Sigmoid colon (tissue), 7 donors: Measurements from ENCODE around the gene SLC30A7. TPM values are rescaled to one million over a fixed set of nuclear protein-coding genes. Genes with fewer than 3 reads are reported as not detected.

ENCODE experiments used
- DNase-seq: peaks from one replicate; pipeline ENCODE4 v3.0.0-alpha.2; 2019
- H3K27ac ChIP-seq, 4 donors: fragments of 200-600 bp; sonication (generic); one replicate each; pipeline ENCODE4 v1.5.1; 2016 to 2019; ENCODE audit warnings: mild to moderate bottlenecking in 1 of 4
- H3K27me3 ChIP-seq, 3 donors: fragments of 200-600 bp; sonication (generic); one replicate each; pipeline ENCODE4 v1.5.1; 2019; ENCODE audit warnings: mild to moderate bottlenecking in 1 of 3
- H3K36me3 ChIP-seq, 4 donors: fragments of 200-600 bp; sonication (generic); one replicate each; pipeline ENCODE4 v1.5.1; 2016 to 2019
- H3K4me1 ChIP-seq, 4 donors: fragments of 200-600 bp; sonication (generic); one replicate each; pipeline ENCODE4 v1.5.1; 2017 to 2019
- H3K4me3 ChIP-seq, 4 donors: fragments of 200-600 bp; sonication (generic); one replicate each; pipeline ENCODE4 v1.5.1; 2017 to 2019; ENCODE audit warnings: mild to moderate bottlenecking in 2 of 4, moderate library complexity in 1 of 4
- H3K9me3 ChIP-seq, 4 donors: fragments of 200-600 bp in 3 of 4; sonication (generic) in 3 of 4; one replicate each; pipeline versions ENCODE4 v1.5.1 to v1.6.1; 2013 to 2019
- EP300 ChIP-seq, 4 donors: sonication (generic); formaldehyde crosslinking; IDR thresholded peaks; one replicate each; pipeline ENCODE4 v1.6.1; 2017; ENCODE audit warnings: antibody characterized with exemption in 4 of 4
- POLR2A ChIP-seq, 2 donors: fragments of 450-650 bp; IDR thresholded peaks; one replicate each; pipeline ENCODE4 v1.6.1; 2016; ENCODE audit warnings: antibody characterized with exemption in 2 of 2, mild to moderate bottlenecking in 2 of 2, moderate library complexity in 2 of 2
- POLR2AphosphoS5 ChIP-seq, 4 donors: sonication (generic); formaldehyde crosslinking; IDR thresholded peaks; one replicate each; pipeline ENCODE4 v1.6.1; 2017; ENCODE audit warnings: antibody characterized with exemption in 4 of 4
- WGBS, 2 donors: extraction: QIAGEN DNeasy Blood & Tissue Kit; methylation state at CpG; one replicate each; pipeline ENCODE4 v1.1.7; 2013; 5-methylcytosine and 5-hydroxymethylcytosine counted together
- intact Hi-C: fragments of 100-400 bp; cut with DNase I; formaldehyde crosslinking; loops from one replicate; pipeline ENCODE4 v1.15.1; 2023
- polyA plus RNA-seq, 3 donors: library from polyadenylated mRNA; stranded (reverse); fragments of 200-250 nt; gene quantifications; one replicate each; pipeline ENCODE4 v1.2.3, GENCODE V29; 2013
- total RNA-seq, 4 donors: library from RNA; depleted of rRNA; stranded (reverse); fragments of >200 nt; gene quantifications; one replicate each; pipeline ENCODE4 v1.1.0, GENCODE V29; 2016
- TF ChIP-seq, protein P1 (sequence below), 4 experiments: fragments of 450-650 bp in 3 of 4; fragments of 200-600 bp in 1 of 4; IDR thresholded peaks; one replicate each; pipeline ENCODE4 v1.5.1; 2016 to 2019; ENCODE audit warnings: antibody characterized with exemption in 4 of 4, mild to moderate bottlenecking in 3 of 4, moderate library complexity in 2 of 4
- donor health status: healthy with polysubstance abuse.
- donor health status: Bipolar disorder and iron deficiency.
- donor health status: healthy.

The SLC30A7 gene
- total and polyA plus RNA-seq, 7 donors: 0.92 to 16.7 (median 10.9) TPM

DNA sequence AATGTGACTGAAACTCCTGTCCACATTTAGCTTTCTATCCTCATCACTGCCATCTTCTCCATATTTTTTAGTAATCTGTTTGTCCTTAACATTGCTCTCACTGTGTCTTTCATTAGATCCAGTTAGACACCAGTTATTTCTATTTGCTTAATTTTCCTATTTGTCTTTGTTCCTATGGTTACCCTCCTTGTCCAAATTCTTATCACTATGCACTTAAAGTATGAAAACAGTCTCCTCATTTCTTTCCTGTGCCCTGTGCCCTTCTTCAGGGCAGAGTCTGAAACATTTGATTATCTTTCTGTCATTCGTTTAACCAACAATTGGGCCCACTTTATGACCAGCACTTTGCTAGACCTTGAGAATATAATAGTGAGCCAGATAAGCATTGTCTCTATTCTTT is 64.2 kb downstream of the SLC30A7 start:
- no peaks in the 10 kb centered on the region for H3K9me3 ChIP-seq
- no peak for DNase-seq
- H3K27me3 ChIP-seq: no peaks in the 10 kb centered on the region
- 32 to 77% methylated on average over 1 of the region's 1 CpG for WGBS, 2 donors
- peaks cover 0 to 4% (median 0%) of the 10 kb centered on the region in 4 donors for H3K4me1 ChIP-seq
- H3K4me3 ChIP-seq: no peak overlapping the region
- no peak for TF ChIP-seq POLR2AphosphoS5 (IDR thresholded peaks at IDR 0.05)
- TF ChIP-seq POLR2A (IDR thresholded peaks at IDR 0.05): no peak
- no peak for TF ChIP-seq EP300 (IDR thresholded peaks at IDR 0.05)
- TF ChIP-seq, protein P1, sequence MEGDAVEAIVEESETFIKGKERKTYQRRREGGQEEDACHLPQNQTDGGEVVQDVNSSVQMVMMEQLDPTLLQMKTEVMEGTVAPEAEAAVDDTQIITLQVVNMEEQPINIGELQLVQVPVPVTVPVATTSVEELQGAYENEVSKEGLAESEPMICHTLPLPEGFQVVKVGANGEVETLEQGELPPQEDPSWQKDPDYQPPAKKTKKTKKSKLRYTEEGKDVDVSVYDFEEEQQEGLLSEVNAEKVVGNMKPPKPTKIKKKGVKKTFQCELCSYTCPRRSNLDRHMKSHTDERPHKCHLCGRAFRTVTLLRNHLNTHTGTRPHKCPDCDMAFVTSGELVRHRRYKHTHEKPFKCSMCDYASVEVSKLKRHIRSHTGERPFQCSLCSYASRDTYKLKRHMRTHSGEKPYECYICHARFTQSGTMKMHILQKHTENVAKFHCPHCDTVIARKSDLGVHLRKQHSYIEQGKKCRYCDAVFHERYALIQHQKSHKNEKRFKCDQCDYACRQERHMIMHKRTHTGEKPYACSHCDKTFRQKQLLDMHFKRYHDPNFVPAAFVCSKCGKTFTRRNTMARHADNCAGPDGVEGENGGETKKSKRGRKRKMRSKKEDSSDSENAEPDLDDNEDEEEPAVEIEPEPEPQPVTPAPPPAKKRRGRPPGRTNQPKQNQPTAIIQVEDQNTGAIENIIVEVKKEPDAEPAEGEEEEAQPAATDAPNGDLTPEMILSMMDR (IDR thresholded peaks at IDR 0.05): no peak
- H3K27ac ChIP-seq: no peak overlapping the region
- intact Hi-C loops: no loop called here
- H3K36me3 ChIP-seq: peaks cover 0 to 8% (median 0%) of the 10 kb centered on the region in 4 donors

DNA sequence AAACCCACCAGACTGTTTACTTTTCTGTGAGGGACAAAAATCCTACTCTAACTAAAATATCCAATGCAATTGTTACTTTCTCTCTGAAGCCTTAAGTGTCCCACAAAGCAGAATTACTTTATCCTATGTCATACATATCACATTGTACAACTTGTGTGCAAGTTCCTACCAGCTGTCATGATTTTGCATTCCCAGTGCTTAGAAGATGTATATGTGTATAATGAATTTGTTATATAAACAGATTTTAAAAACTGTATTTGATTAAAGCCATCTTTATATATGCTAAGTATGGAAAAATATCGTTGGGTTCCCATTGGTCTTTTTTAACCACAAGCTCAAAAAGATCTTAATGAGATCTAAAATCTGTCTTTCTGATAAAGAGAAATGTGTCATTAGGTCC is 72.7 kb downstream of the SLC30A7 start:
- no peaks in the 10 kb centered on the region for H3K27me3 ChIP-seq
- H3K36me3 ChIP-seq: peaks cover 3 to 21% (median 8%) of the 10 kb centered on the region in 4 donors
- no peak for DNase-seq
- H3K4me3 ChIP-seq: no peak overlapping the region
- H3K9me3 ChIP-seq: no peaks in the 10 kb centered on the region
- H3K4me1 ChIP-seq: no peaks in the 10 kb centered on the region
- no peak for TF ChIP-seq EP300 (IDR thresholded peaks at IDR 0.05)
- TF ChIP-seq, protein P1 (IDR thresholded peaks at IDR 0.05): no peak
- TF ChIP-seq POLR2AphosphoS5 (IDR thresholded peaks at IDR 0.05): no peak
- TF ChIP-seq POLR2A (IDR thresholded peaks at IDR 0.05): no peak
- 62 to 65% methylated on average over 1 of the region's 1 CpG for WGBS, 2 donors
- H3K27ac ChIP-seq: no peak overlapping the region
- intact Hi-C loops: no loop called here

DNA sequence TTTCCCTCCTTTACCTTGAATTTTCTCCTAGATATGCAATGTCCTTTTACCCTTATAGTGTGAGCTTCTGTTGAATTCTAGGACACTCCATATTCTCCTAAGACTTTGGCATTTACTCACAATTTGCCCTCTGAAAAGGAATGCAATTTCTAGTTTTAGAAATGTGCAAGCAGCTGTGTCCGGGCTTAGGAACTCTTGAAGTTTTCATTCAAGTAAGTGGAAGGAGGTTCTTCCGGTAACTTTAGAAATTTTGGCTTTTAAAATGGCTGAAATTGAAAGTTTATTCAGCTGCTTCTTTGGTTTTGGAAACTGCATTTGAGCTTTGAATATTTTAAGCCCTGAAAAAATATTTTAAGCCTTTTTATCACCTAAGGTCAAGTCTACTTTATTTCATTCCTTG is 73.4 kb downstream of the SLC30A7 start:
- H3K27me3 ChIP-seq: no peaks in the 10 kb centered on the region
- no peak for DNase-seq
- intact Hi-C loops: no loop called here
- no peak overlapping the region for H3K27ac ChIP-seq
- no peaks in the 10 kb centered on the region for H3K4me1 ChIP-seq
- 79 to 93% methylated on average over 2 of the region's 2 CpGs for WGBS, 2 donors
- peaks cover 3 to 24% (median 8%) of the 10 kb centered on the region in 4 donors for H3K36me3 ChIP-seq
- TF ChIP-seq EP300 (IDR thresholded peaks at IDR 0.05) (no peak), POLR2A (IDR thresholded peaks at IDR 0.05) (no peak), POLR2AphosphoS5 (IDR thresholded peaks at IDR 0.05) (no peak)
- TF ChIP-seq, protein P1 (IDR thresholded peaks at IDR 0.05): no peak
- no peak overlapping the region for H3K4me3 ChIP-seq
- no peaks in the 10 kb centered on the region for H3K9me3 ChIP-seq

DNA sequence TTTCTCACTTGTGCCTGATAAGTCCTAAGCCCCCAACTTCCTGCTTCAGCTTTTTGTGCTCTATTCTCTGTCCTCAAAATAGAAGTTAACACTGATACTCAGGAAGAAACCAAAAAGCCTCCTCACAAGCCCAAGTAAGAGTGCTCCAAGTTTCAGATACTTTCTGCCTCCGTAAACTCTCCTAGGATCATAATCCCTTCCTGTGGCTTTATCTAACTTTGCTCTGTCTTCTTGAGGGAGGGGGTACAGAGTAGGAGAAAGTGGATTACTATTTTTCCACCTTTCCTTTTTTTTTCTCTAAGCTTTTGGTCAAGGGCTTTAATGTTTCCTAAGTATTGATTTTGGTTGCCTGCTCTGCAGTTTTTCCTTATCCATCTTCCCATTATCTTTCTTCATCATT is 75.1 kb downstream of the SLC30A7 start:
- no peak overlapping the region for H3K27ac ChIP-seq
- TF ChIP-seq POLR2A (IDR thresholded peaks at IDR 0.05) (no peak), EP300 (IDR thresholded peaks at IDR 0.05) (no peak), POLR2AphosphoS5 (IDR thresholded peaks at IDR 0.05) (no peak)
- TF ChIP-seq, protein P1 (IDR thresholded peaks at IDR 0.05): no peak
- H3K4me1 ChIP-seq: no peaks in the 10 kb centered on the region
- WGBS, 2 donors: 88 to 97% methylated on average over 1 of the region's 1 CpG
- peaks cover 3 to 37% (median 5%) of the 10 kb centered on the region in 4 donors for H3K36me3 ChIP-seq
- H3K9me3 ChIP-seq: no peaks in the 10 kb centered on the region
- H3K27me3 ChIP-seq: no peaks in the 10 kb centered on the region
- DNase-seq: no peak
- no peak overlapping the region for H3K4me3 ChIP-seq
- intact Hi-C loops: no loop called here

DNA sequence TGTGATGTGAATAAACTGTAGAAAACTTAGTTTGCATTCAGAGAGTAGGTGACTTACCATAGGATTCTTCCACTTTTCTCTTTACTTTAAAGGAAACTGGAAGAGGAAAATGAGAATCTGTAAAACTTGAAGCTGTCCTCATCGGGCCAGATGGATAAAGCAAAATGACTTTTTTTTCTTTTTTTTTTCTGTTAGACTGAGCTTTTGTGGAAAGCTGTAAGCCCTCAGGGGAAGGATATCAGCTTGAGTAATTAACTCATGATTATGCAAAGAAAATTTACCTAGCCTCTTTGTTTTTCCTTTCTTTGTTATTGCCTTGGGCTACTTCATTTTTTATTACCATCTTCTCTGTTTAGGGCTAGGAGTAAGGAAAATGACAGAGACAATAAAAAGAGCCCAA is 76.3 kb downstream of the SLC30A7 start:
- H3K36me3 ChIP-seq: peaks cover 0 to 29% (median 2%) of the 10 kb centered on the region in 4 donors
- intact Hi-C loops: no loop called here
- no peaks in the 10 kb centered on the region for H3K4me1 ChIP-seq
- no peak overlapping the region for H3K4me3 ChIP-seq
- TF ChIP-seq, protein P1 (IDR thresholded peaks at IDR 0.05): no peak
- TF ChIP-seq POLR2AphosphoS5 (IDR thresholded peaks at IDR 0.05) (no peak), EP300 (IDR thresholded peaks at IDR 0.05) (no peak), POLR2A (IDR thresholded peaks at IDR 0.05) (no peak)
- no peak for DNase-seq
- no peak overlapping the region for H3K27ac ChIP-seq
- WGBS, 2 donors: 57 to 96% methylated on average over 1 of the region's 1 CpG
- no peaks in the 10 kb centered on the region for H3K27me3 ChIP-seq
- H3K9me3 ChIP-seq: no peaks in the 10 kb centered on the region
